Neural cell (in vitro differentiated cells): ENCODE data around the gene ZXDA. TPM values are rescaled to one million over a fixed set of nuclear protein-coding genes. Genes with fewer than 3 reads are reported as not detected.

ENCODE experiments used
- H2AFZ ChIP-seq: fragments of 200-600, 300-800 bp; sonication (generic), shearing (Covaris generic); 2 replicates; pipeline ENCODE4 v1.6.0; 2014; ENCODE audit warnings: low read depth, mild to moderate bottlenecking, antibody characterized with exemption, low read length, moderate library complexity
- H3F3A ChIP-seq: fragments of 200-600 bp; shearing (Covaris generic); 2 replicates; pipeline ENCODE4 v1.6.1; 2016; ENCODE audit warnings: mild to moderate bottlenecking, moderate library complexity, mixed read lengths, antibody characterized with exemption, low read length; ENCODE audit not compliant: insufficient read depth, poor library complexity, severe bottlenecking
- H3K27ac ChIP-seq: fragments of 200-600, 300-800 bp; sonication (generic), shearing (Covaris generic); 2 replicates; pipeline ENCODE4 v1.5.1; 2014; ENCODE audit warnings: mild to moderate bottlenecking, low read length, moderate library complexity
- H3K27me3 ChIP-seq: fragments of 300-800, 200-600 bp; sonication (generic), shearing (Covaris generic); 2 replicates; pipeline ENCODE4 v1.6.0; 2014; ENCODE audit warnings: mild to moderate bottlenecking, low read depth, low read length, moderate library complexity; ENCODE audit not compliant: insufficient read depth
- H3K36me3 ChIP-seq: fragments of 300-800, 200-600 bp; sonication (generic), shearing (Covaris generic); 2 replicates; pipeline ENCODE4 v1.5.1; 2014; ENCODE audit warnings: mild to moderate bottlenecking, antibody characterized with exemption, low read length, moderate library complexity; ENCODE audit not compliant: insufficient read depth
- H3K4me2 ChIP-seq: fragments of 300-800, 200-600 bp; sonication (generic), shearing (Covaris generic); 2 replicates; pipeline ENCODE4 v1.6.0; 2014; ENCODE audit warnings: mild to moderate bottlenecking, low read length
- H3K4me3 ChIP-seq: fragments of 300-800, 200-600 bp; sonication (generic), shearing (Covaris generic); 2 replicates; pipeline ENCODE4 v1.5.1; 2014; ENCODE audit warnings: mild to moderate bottlenecking, low read length, moderate library complexity
- H3K79me2 ChIP-seq: fragments of 200-600 bp; shearing (Covaris generic); replicated peaks from 2 replicates; pipeline ENCODE4 v1.6.0; 2014; ENCODE audit warnings: mild to moderate bottlenecking, low read length, moderate library complexity; ENCODE audit not compliant: insufficient read depth
- H3K9ac ChIP-seq: fragments of 300-800, 200-600 bp; sonication (generic), shearing (Covaris generic); 2 replicates; pipeline ENCODE4 v1.6.1; 2016; ENCODE audit warnings: mild to moderate bottlenecking, low read length, mixed read lengths
- H3K9me2 ChIP-seq: fragments of 200-600 bp; shearing (Covaris generic); 2 replicates; pipeline ENCODE4 v1.6.1; 2016; ENCODE audit warnings: mild to moderate bottlenecking, low read length, mixed read lengths; ENCODE audit not compliant: insufficient read depth
- H3K9me3 ChIP-seq: fragments of 200-600, 300-800 bp; sonication (generic), shearing (Covaris generic); 2 replicates; pipeline ENCODE4 v1.6.1; 2016; ENCODE audit warnings: mild to moderate bottlenecking, mixed run types, low read length, moderate library complexity, mixed read lengths
- H4K20me1 ChIP-seq: fragments of 200-600 bp; shearing (Covaris generic); 2 replicates; pipeline ENCODE4 v1.6.1; 2016; ENCODE audit warnings: mild to moderate bottlenecking, mixed run types; ENCODE audit not compliant: insufficient read depth
- EP300 ChIP-seq: fragments of 450-650 bp; conservative IDR thresholded peaks from 2 replicates; pipeline ENCODE4 v1.6.1; 2014; ENCODE audit warnings: antibody characterized with exemption, mild to moderate bottlenecking, moderate library complexity; ENCODE audit not compliant: poor library complexity, severe bottlenecking
- EZH2 ChIP-seq: fragments of 200-600, 300-800 bp; shearing (Covaris generic), sonication (generic); IDR thresholded peaks from 2 replicates; pipeline ENCODE4 v1.6.1; 2014; ENCODE audit warnings: antibody characterized with exemption, low read length, borderline replicate concordance, mild to moderate bottlenecking; ENCODE audit not compliant: insufficient read depth, poor library complexity, severe bottlenecking
- MXI1 ChIP-seq: fragments of 450-650 bp; conservative IDR thresholded peaks from 2 replicates; pipeline ENCODE4 v1.6.1; 2014; ENCODE audit warnings: antibody characterized with exemption, mild to moderate bottlenecking; ENCODE audit not compliant: poor library complexity, severe bottlenecking
- POLR2AphosphoS5 ChIP-seq: IDR thresholded peaks from 2 replicates; pipeline ENCODE4 v1.6.1; 2012
- RAD21 ChIP-seq: fragments of 450-650 bp; conservative IDR thresholded peaks from 2 replicates; pipeline ENCODE4 v1.6.1; 2014; ENCODE audit warnings: antibody characterized with exemption, mild to moderate bottlenecking, moderate library complexity
- SMC3 ChIP-seq: fragments of 450-650 bp; conservative IDR thresholded peaks from 2 replicates; pipeline ENCODE4 v1.6.1; 2014; ENCODE audit warnings: antibody characterized with exemption, mild to moderate bottlenecking, moderate library complexity; ENCODE audit not compliant: poor library complexity
- TAF1 ChIP-seq: IDR thresholded peaks from 2 replicates; pipeline ENCODE4 v1.6.1; 2012; ENCODE audit warnings: low read depth
- polyA plus RNA-seq: library from polyadenylated mRNA; depleted of rRNA; stranded (reverse); fragments of >200 nt; gene quantifications from 2 replicates; pipeline ENCODE4 v1.2.3, GENCODE V29; 2014
- TF ChIP-seq, protein P1 (sequence below): fragments of 450-650 bp; IDR thresholded peaks from 2 replicates; pipeline ENCODE4 v1.5.1; 2014; ENCODE audit warnings: antibody characterized with exemption, mild to moderate bottlenecking, moderate library complexity; ENCODE audit not compliant: poor library complexity, severe bottlenecking

ZXDA gene
- polyA plus RNA-seq, 1 donor from 2014 or later = not detected

GRCh38 chrX:57906790-57907189, 3.5 kb downstream of the ZXDA start:
- no peaks in the 10 kb centered on the region for H3F3A ChIP-seq
- H3K4me3 ChIP-seq = no peak overlapping the region
- no peaks in the 10 kb centered on the region for H4K20me1 ChIP-seq
- H3K4me2 ChIP-seq = no peak overlapping the region
- no peak overlapping the region for H3K27ac ChIP-seq
- no peaks in the 10 kb centered on the region for H3K79me2 ChIP-seq
- no peak for TF ChIP-seq MXI1
- no peaks in the 10 kb centered on the region for H3K9me3 ChIP-seq
- no peaks in the 10 kb centered on the region for H3K36me3 ChIP-seq
- no peak overlapping the region for H2AFZ ChIP-seq
- no peaks in the 10 kb centered on the region for H3K9me2 ChIP-seq
- no peaks in the 10 kb centered on the region for H3K27me3 ChIP-seq
- no peak overlapping the region for H3K9ac ChIP-seq

GRCh38 chrX:57905141-57905540, 5.1 kb downstream of the ZXDA start:
- Histone ChIP-seq H3K27ac (no peak overlapping the region), H4K20me1 (no peaks in the 10 kb centered on the region), H3K36me3 (no peaks in the 10 kb centered on the region), H3K27me3 (no peaks in the 10 kb centered on the region), H3K4me3 (no peak overlapping the region), H3F3A (no peaks in the 10 kb centered on the region), H3K79me2 (no peaks in the 10 kb centered on the region), H3K9ac (no peak overlapping the region), H3K9me3 (no peaks in the 10 kb centered on the region), H2AFZ (no peak overlapping the region), H3K4me2 (no peak overlapping the region), H3K9me2 (no peaks in the 10 kb centered on the region)
- TF ChIP-seq EZH2 (no peak), EP300 (no peak), SMC3 (no peak), TAF1 (no peak), MXI1 (no peak), POLR2AphosphoS5 (no peak)
- TF ChIP-seq, protein P1, sequence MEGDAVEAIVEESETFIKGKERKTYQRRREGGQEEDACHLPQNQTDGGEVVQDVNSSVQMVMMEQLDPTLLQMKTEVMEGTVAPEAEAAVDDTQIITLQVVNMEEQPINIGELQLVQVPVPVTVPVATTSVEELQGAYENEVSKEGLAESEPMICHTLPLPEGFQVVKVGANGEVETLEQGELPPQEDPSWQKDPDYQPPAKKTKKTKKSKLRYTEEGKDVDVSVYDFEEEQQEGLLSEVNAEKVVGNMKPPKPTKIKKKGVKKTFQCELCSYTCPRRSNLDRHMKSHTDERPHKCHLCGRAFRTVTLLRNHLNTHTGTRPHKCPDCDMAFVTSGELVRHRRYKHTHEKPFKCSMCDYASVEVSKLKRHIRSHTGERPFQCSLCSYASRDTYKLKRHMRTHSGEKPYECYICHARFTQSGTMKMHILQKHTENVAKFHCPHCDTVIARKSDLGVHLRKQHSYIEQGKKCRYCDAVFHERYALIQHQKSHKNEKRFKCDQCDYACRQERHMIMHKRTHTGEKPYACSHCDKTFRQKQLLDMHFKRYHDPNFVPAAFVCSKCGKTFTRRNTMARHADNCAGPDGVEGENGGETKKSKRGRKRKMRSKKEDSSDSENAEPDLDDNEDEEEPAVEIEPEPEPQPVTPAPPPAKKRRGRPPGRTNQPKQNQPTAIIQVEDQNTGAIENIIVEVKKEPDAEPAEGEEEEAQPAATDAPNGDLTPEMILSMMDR = no peak

DNA sequence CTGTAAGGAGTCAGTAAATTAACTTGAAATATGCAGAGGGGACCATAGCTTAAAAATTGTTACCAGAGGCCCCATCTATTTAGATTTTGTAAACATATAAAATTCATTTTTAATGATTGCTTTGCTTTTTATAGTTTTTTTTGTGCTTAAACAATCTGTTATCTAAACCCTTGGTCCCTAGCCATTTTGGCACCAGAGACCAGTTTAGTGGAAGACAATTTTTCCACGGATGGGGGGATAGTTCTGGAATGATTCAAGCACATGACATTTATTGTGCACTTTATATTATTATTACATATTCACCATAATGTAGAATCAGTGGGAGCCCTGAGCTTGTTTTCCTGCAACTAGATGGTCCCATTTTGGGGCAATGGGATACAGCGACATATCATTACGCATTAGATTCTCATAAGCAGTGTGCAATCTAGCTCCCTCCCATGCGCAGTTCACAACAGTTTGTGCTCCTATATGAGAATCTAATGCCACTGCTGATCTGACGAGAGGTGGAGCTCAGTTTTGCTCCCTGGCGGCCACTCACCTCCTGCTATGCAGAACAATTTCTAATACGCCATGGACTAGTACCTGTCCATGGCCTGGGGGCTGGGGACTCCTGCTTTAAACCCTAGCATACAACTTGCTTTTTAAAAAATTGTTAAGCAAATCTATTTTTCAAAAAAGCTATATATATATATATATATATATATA, 5.9 kb downstream of the ZXDA start:
- H3K27ac ChIP-seq = no peak overlapping the region

More for the DNA sequence above, 5.9 kb downstream of the ZXDA start:
- Histone ChIP-seq H3K9me2 (no peaks in the 10 kb centered on the region), H3K4me2 (no peak overlapping the region), H3K27me3 (no peaks in the 10 kb centered on the region), H3K4me3 (no peak overlapping the region), H4K20me1 (no peaks in the 10 kb centered on the region), H3K9ac (no peak overlapping the region), H3F3A (no peaks in the 10 kb centered on the region), H3K36me3 (no peaks in the 10 kb centered on the region), H2AFZ (no peak overlapping the region), H3K79me2 (no peaks in the 10 kb centered on the region), H3K9me3 (no peaks in the 10 kb centered on the region)
- TF ChIP-seq, protein P1 = no peak
- no peak for TF ChIP-seq RAD21
- no peak for TF ChIP-seq EP300
- no peak for TF ChIP-seq MXI1
- no peak for TF ChIP-seq EZH2
- TF ChIP-seq SMC3 = no peak
- no peak for TF ChIP-seq TAF1
